GM12878 (cell line): Measurements from ENCODE around the gene IBA57. TPM values are rescaled to one million over a fixed set of nuclear protein-coding genes. Genes with fewer than 3 reads are reported as not detected.

Experiments used
- ATAC-seq: fragments of 200-7000 bp; cut with Tn5 transposase; 3 replicates; pipeline ENCODE4 v1.9.1; 2020; ENCODE audit warnings: mild to moderate bottlenecking, moderate library complexity
- BruUV-seq: library from RNA; stranded (reverse); fragments of 400-500 nt; replicated peaks from 2 replicates; lab custom pipeline; 2021; lab: Mats Ljungman, UMichigan
- CTCF ChIA-PET: fragments of 300-600 bp; sonication (Branson Sonifier 250); formaldehyde crosslinking; extraction: SDS; loops from one replicate; lab custom pipeline; 2021; ENCODE audit warnings: inconsistent platforms; lab: Yijun Ruan, JAX
- POLR2A ChIA-PET: fragments of 350-600 bp; formaldehyde crosslinking; extraction: SDS; loops from one replicate; lab custom pipeline; 2021; ENCODE audit warnings: inconsistent platforms; lab: Charles Lee
- RAD21 ChIA-PET: fragments of 300-600 bp; sonication (Branson Sonifier 250); formaldehyde crosslinking; loops from one replicate; lab custom pipeline; 2023; ENCODE audit warnings: antibody characterized with exemption; ENCODE audit not compliant: unreplicated experiment; lab: Charles Lee
- SMC1A ChIA-PET: fragments of 300-600 bp; sonication (Branson Sonifier 250); formaldehyde crosslinking; loops from one replicate; lab custom pipeline; 2023; ENCODE audit not compliant: unreplicated experiment, uncharacterized antibody; lab: Charles Lee
- DNase-seq: peaks from one replicate; pipeline ENCODE4 v3.0.0-alpha.2; 2011; ENCODE audit warnings: low read depth, low spot score
- FAIRE-seq: peaks from 3 replicates; lab custom pipeline; 2011; peaks lifted over from hg19 to GRCh38; lab: Jason Lieb, UNC
- H2AFZ ChIP-seq: 2 replicates; pipeline ENCODE4 v1.6.0; 2011; ENCODE audit warnings: low read depth, low read length, control low read depth; ENCODE audit not compliant: control insufficient read depth
- H3K27ac ChIP-seq: 2 replicates; pipeline ENCODE4 v1.5.1; 2011; ENCODE audit warnings: control low read depth; ENCODE audit not compliant: control insufficient read depth, insufficient read depth
- H3K27me3 ChIP-seq, 2 experiments: replicated peaks in 1 of 2; 2 replicates each; pipeline versions ENCODE4 v1.6.0 to v1.6.1; 2011; ENCODE audit warnings: low read length in 1 of 2; ENCODE audit not compliant: control insufficient read depth in 2 of 2, insufficient read depth in 2 of 2
- H3K36me3 ChIP-seq, 2 experiments: 2 replicates each; pipeline ENCODE4 v1.5.1; 2011; ENCODE audit warnings: low read length in 1 of 2; ENCODE audit not compliant: control insufficient read depth in 2 of 2, insufficient read depth in 2 of 2
- H3K4me1 ChIP-seq: 2 replicates; pipeline ENCODE4 v1.6.1; 2011; ENCODE audit warnings: mild to moderate bottlenecking, low read length, moderate library complexity, mixed read lengths; ENCODE audit not compliant: control insufficient read depth, insufficient read depth
- H3K4me2 ChIP-seq: 2 replicates; pipeline ENCODE4 v1.6.0; 2011; ENCODE audit warnings: control low read depth; ENCODE audit not compliant: control insufficient read depth, insufficient read depth
- H3K4me3 ChIP-seq: fragments of 200-600 bp; sonication (generic); 2 replicates; pipeline ENCODE4 v1.5.1; 2016
- H3K79me2 ChIP-seq: 2 replicates; pipeline ENCODE4 v1.6.0; 2011; ENCODE audit warnings: low read length; ENCODE audit not compliant: control insufficient read depth, insufficient read depth
- H3K9ac ChIP-seq: 2 replicates; pipeline ENCODE4 v1.8.0; 2011; ENCODE audit warnings: low read length, control low read depth, mixed read lengths; ENCODE audit not compliant: control insufficient read depth, insufficient read depth
- H3K9me3 ChIP-seq: replicated peaks from 3 replicates; pipeline ENCODE4 v1.5.1; 2011; ENCODE audit warnings: mild to moderate bottlenecking, low read length; ENCODE audit not compliant: control insufficient read depth, insufficient read depth
- H4K20me1 ChIP-seq: 2 replicates; pipeline ENCODE4 v1.6.0; 2011; ENCODE audit not compliant: control insufficient read depth, insufficient read depth
- CHD4 ChIP-seq: fragments of 200-600 bp; sonication (generic); IDR thresholded peaks from 2 replicates; pipeline ENCODE4 v1.6.1; 2016; ENCODE audit warnings: mild to moderate bottlenecking
- IRF3 ChIP-seq: fragments of 450-650 bp; IDR thresholded peaks from 2 replicates; pipeline ENCODE4 v1.6.1; 2014; ENCODE audit warnings: mild to moderate bottlenecking
- IRF4 ChIP-seq: IDR thresholded peaks from 2 replicates; pipeline ENCODE4 v1.6.1; 2011; ENCODE audit warnings: low read depth, low read length
- NR2F1 ChIP-seq: fragments of 450-650 bp; conservative IDR thresholded peaks from 2 replicates; pipeline ENCODE4 v1.6.1; 2017; ENCODE audit warnings: mild to moderate bottlenecking
- RBBP5 ChIP-seq: fragments of 200-600 bp; sonication (generic); conservative IDR thresholded peaks from 2 replicates; pipeline ENCODE4 v1.6.1; 2016
- SREBF2 ChIP-seq: IDR thresholded peaks from 2 replicates; pipeline ENCODE4 v1.6.1; 2012; ENCODE audit warnings: mild to moderate bottlenecking, low read length
- WRNIP1 ChIP-seq: IDR thresholded peaks from 2 replicates; pipeline ENCODE4 v1.6.1; 2011; ENCODE audit warnings: low read depth, low read length, improper control_type of control experiment, borderline replicate concordance
- WGBS: methylation state at CpG from one replicate; pipeline ENCODE4 v1.1.6; 2016; ENCODE audit warnings: low lambda C conversion rate; ENCODE audit not compliant: insufficient replicate concordance, insufficient coverage; ENCODE audit errors: missing lambda C conversion rate; 5-methylcytosine and 5-hydroxymethylcytosine counted together
- in situ Hi-C: fragments of 300-500 bp; cut with MboI; formaldehyde crosslinking; loops from 9 replicates; pipeline ENCODE4 v1.14.3; 2018; ENCODE audit warnings: mixed read lengths
- intact Hi-C: fragments of 100-400 bp; cut with micrococcal nuclease; formaldehyde crosslinking; loops from one replicate; pipeline ENCODE4 v1.14.2; 2022; ENCODE audit not compliant: unreplicated experiment
- polyA plus RNA-seq, 11 experiments: library from polyadenylated mRNA; depleted of rRNA in 4 of 11; unstranded in 6 of 11; stranded (reverse) in 5 of 11; fragments of >200 nt; fragmentation: Nextera tagmentation in 4 of 11; fragmentation: Illumina TruSeq in 1 of 11; extraction: Ambion mirVana in 4 of 11; extraction: Trizol in 1 of 11; gene quantifications; 1 replicate in 1 of 11; 2 replicates in 10 of 11; pipeline versions ENCODE4 v1.2.1 to v1.2.3, GENCODE V29; 2011 to 2016; ENCODE audit warnings: inconsistent platforms in 2 of 11, missing spikeins in 2 of 11, low read depth in 1 of 11
- total RNA-seq, 4 experiments: library from RNA; depleted of rRNA in 3 of 4; stranded (reverse); fragments of >200 nt in 3 of 4; fragmentation: Illumina TruSeq in 1 of 4; extraction: Trizol in 1 of 4; gene quantifications; 2 replicates each; pipeline versions ENCODE4 v1.2.1 to v1.2.3, GENCODE V29; 2013 to 2021

Gene IBA57
- total and polyA plus RNA-seq, 10 of the 15 experiments (the other 5 are each of a cell fraction or from before 2014, with no cell fraction given), result 0.51 to 8.6 (median 3.7) TPM

- no peak overlapping the region for H3K4me2 ChIP-seq
- no peak overlapping the region for H2AFZ ChIP-seq
- H3K4me1 ChIP-seq, result no peaks in the 10 kb centered on the region
- no peaks in the 10 kb centered on the region; the same call in 2 of the 3 replicates for H3K9me3 ChIP-seq
- no peaks in the 10 kb centered on the region for H3K79me2 ChIP-seq
- no peaks in the 10 kb centered on the region; a peak in 2 of 4 replicates for H3K27me3 ChIP-seq
- ChIA-PET POLR2A (no interaction called here), SMC1A (interaction anchor here (0.5 kb wide), 1 partner anchor 48 kb away, joined by 3 read pairs; no protein-coding TSS in a partner anchor), CTCF (no interaction called here), RAD21 (no interaction called here)
- in situ Hi-C loops, result no loop called here
- WGBS, result 7% methylated on average over 3 of the region's 3 CpGs
- intact Hi-C loops, result loop anchor here (5.0 to 10.0 kb wide), 2 partner anchors 75 to 308 kb away; no protein-coding TSS in a partner anchor
- H3K9ac ChIP-seq, result no peak overlapping the region
- no peaks in the 10 kb centered on the region for H3K36me3 ChIP-seq
- no peak for DNase-seq
- H3K4me3 ChIP-seq, result no peak overlapping the region
- H3K27ac ChIP-seq, result no peak overlapping the region
- TF ChIP-seq IRF4 (no peak), WRNIP1 (no peak), RBBP5 (no peak), IRF3 (no peak), NR2F1 (no peak), SREBF2 (no peak), CHD4 (no peak)
- BruUV-seq, result no TSS peak
- no peak for ATAC-seq
- H4K20me1 ChIP-seq, result no peaks in the 10 kb centered on the region
- no peak for FAIRE-seq
Observed at GRCh38 chr1:228209657-228210056, 44.1 kb downstream of the IBA57 start.
